NCI-H2107 treated with DMSO at 0.1 percent for 48 hours (cell line): Measurements from ENCODE around the gene PIBF1.
"Not testable (repeated sequence)": the region's sequence is repeated elsewhere in the genome, so short reads cannot be mapped to it uniquely, and the experiment has no call there.

Experiments
- DNase-seq: peaks from one replicate; lab custom pipeline; 2025; ENCODE audit not compliant: unreplicated experiment; lab: John Stamatoyannopoulos, UW

Gene PIBF1

GRCh38 chr13:73000027-73000674 is 218.2 kb downstream of the PIBF1 start:
- peak; percentile 12 for DNase-seq

- DNase-seq: no peak
Observed at GRCh38 chr13:73001971-73002370, 220.0 kb downstream of the PIBF1 start.

- DNase-seq: no peak
Observed at GRCh38 chr13:73011751-73012150, 229.8 kb downstream of the PIBF1 start.

GRCh38 chr13:73015805-73016204 is 233.9 kb downstream of the PIBF1 start:
- DNase-seq: no peak

DNA sequence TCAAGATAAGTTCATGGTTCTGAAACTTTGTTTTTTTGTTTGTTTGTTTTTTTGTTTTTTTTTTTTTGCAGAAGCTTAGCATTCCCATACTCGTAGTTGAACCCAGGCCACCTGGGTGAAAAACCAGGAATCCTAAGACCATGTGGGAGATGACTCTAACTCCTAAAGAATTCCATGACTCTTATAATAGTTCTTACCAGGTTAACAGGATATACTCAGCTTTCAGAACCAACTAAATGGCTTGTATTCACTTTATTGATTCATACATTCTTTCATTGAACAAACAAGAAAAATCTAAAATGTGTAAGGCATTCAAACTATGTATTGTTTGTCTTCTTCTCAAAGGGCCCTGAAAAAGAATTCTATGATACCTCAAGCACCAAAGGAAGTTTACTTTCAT is 236.4 kb downstream of the PIBF1 start:
- no peak for DNase-seq

GRCh38 chr13:73025217-73026012 is 243.5 kb downstream of the PIBF1 start:
- no peak for DNase-seq

GRCh38 chr13:73034901-73035300 is 253.0 kb downstream of the PIBF1 start:
- DNase-seq: no peak

DNA sequence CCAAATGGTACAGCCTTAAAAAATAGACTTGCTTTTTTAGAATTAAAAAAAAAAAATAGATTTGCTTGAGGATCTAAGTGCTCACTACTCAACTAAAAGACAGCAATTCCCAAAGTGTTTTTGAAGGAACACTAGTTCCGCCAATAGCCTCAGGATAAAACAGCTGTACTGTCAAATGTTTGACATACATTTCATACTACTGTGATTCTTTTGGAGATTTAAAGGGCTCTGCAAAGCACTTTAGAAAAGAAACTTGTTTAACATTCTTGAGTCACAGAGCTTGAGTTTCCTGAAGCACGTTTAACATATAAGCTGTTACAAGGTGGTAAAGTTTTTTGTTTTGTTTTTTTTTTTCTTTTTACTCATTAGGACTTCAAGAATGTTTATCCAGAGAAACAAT is 253.7 kb downstream of the PIBF1 start:
- DNase-seq: no peak

DNA sequence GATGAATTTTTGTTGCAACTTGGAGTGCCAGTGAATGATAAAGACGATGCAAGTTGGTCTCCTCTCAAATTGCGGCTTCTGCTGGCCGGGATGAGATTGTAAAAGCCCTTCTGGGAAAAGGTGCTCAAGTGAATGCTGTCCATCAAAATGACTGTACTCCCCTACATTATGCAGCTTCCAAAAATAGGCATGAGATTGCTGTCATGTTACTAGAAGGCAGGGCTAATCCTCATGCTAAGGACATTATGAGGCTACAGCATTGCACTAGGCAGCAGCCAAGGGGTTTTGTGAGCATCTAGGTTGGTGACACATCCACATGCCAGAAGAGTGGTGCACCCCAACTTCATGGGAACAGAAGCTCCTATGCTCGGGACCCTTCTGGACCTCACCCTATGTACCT is 254.6 kb downstream of the PIBF1 start:
- no peak for DNase-seq

GRCh38 chr13:73038064-73038463 is 256.1 kb downstream of the PIBF1 start:
- DNase-seq: no peak

GRCh38 chr13:73039201-73040108 is 257.5 kb downstream of the PIBF1 start:
- no peak for DNase-seq

DNA sequence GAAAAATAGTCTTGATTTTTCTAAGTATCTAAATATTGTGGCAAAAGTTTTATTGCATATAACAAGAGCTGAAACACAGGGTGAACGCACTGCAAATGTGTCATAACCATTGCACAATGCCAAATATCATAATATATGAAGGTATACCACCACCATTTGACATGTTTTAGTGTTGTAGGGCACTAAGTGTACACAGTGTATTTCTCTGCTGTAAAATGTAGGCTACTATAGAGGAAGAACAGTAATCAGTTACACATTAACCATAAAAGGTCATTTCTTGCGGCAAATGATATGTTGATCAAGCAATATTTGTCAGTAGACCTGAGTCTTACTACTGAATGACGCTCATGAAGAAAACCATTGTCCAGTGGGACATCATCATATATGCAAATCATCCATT is 258.6 kb downstream of the PIBF1 start:
- DNase-seq: no peak

- no peak for DNase-seq
Observed at GRCh38 chr13:73040968-73041596, 259.1 kb downstream of the PIBF1 start.

DNA sequence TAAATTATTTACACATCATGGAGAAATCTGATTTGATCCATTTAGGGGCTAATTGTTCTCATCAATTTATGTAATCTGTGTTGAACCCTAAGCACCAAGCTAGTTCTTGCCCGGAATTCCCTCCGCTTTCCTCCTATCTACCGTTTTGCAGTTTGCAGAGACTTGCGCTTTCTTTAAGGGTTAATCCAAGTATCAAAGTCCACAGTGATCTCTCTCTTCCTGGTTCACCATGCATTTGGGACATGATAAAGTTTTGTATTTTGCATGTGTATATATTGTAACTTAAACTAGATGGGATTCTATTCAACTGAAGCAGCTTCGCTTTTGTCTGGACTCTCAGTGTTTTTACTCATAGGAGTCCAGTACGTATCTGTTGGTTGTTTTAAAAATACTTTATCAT is 263.1 kb downstream of the PIBF1 start:
- no peak for DNase-seq

DNA sequence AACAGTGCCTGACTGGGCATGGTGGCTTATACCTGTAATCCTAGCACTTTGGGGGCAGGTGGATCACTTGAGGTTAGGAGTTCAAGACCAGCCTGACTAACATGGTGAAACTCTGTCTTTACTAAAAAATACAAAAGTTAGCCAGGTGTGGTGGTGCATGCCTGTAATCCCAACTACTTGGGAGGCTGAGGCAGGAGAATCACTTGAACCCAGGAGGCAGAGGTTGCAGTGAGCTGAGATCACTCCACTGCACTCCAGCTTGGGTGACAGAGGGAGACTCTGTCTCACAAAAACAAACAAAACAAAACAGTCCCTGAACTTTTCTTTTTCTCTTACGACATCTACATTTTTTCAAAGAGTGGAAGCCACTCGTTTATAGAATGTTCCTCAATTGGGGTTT is 266.7 kb downstream of the PIBF1 start:
- DNase-seq: not testable (repeated sequence)

DNA sequence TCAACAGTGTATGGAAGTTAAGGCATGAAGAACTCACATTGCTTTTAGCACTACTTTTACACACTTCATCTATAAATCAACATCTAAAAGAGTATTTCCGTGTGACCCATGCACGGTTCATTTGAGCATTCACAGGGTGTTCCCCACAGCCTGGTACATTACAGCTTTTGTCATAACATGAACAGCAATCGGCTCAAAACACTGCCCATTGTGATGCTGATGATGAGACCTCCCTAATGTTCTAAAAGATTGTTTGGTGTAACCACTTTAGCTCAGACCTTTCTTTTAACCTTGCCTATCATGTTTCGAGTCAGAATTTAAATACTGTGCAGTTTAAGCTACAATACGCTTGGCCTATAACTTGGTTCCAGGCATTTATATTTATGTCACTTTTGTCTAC is 272.8 kb downstream of the PIBF1 start:
- no peak for DNase-seq

GRCh38 chr13:73055813-73056564 is 274.1 kb downstream of the PIBF1 start:
- DNase-seq: no peak

DNA sequence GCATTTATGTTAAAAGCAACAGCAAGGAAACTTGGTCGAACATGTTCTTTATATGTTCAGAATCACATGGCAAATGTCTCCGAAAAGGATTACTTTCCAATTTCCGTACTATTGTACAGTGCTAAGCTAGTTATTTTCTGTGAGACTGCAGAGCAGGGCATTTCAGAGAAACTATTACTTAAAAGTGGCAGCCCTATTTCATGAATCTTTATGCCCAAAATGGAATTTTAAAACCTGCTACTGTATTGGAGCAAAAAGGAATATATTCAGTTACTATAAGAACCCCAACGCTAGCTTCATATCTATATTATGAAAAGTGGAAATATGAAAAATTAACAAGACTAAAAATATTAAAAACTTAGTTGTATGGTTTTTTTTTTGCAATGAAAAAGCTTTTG is 274.6 kb downstream of the PIBF1 start:
- no peak for DNase-seq

DNA sequence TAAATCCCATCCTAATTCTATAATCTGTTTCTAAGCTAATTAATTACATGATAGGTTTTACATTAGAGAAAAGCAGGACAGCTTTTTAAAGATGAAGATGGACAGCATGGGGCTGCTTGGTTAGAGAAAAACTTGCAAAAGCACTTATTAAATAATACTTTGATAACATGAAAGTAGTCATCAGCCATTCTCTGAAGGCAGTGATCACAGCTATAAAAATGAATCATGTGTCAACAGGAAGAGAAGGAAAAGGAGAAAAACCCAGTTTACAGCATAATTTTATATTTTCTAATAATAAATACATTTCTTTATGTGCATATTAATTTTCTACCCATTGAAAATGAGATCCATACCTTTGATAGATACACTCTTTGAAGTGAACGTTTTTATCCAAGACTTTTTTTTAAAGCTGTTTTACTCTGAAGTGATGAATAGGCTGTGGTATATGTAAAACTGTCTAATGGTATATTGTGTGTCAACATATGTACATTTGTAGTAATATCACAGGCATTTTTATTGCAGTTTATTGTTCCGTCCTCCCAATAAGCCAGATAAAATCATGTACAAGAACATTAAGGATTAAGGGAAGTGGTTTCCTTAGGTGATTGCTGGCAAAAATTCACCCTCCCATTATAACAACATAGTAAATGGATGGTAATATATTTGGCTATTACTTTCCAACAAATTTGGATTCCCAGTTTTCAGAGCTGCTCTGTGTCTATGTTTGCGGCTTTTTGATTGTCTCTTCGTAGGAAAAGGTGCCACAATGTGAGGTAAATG is 275.5 kb downstream of the PIBF1 start:
- no peak for DNase-seq

DNA sequence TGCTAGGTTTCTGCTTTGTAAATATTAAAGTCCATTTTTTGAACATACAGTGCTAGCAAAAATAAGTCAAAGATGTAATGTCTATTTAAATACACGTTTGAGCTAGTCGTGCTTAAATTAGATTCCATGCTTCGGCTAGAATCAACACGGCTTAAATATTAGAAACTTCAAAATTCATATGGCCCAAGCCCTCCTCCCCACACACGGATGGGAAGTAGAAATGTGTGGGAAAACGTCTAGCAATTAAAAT is 276.1 kb downstream of the PIBF1 start:
- DNase-seq: no peak
